Measurements from ENCODE around the gene EXOC6B.

DNA sequence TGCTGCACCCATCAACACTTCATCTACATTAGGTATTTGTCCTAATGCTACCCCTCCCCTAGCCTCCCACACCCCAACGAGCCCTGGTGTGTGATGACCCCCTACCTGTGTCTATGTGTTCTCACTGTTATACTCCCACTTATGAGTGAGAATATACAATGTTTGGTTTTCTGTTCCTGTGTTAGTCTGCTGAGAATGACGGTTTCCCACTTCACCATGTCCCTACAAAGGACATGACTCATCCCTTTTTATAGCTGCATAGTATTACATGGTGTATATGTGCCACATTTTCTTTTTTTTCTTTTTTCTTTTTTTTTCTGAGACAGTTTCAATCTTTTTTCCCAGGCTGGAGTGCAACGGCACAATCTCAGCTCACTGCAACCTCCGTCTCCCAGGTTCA lies 394.1 kb downstream of the EXOC6B start:
- TF ChIP-seq POLR2AphosphoS5 (IDR thresholded peaks at IDR 0.05) (no peak), CTCF (IDR thresholded peaks at IDR 0.05) (no peak)
